ENCODE results near the gene TELO2. TPM values are rescaled to one million over a fixed set of nuclear protein-coding genes. Genes with fewer than 3 reads are reported as not detected.
"Not testable (repeated sequence)": the region's sequence is repeated elsewhere in the genome, so short reads cannot be mapped to it uniquely, and the experiment has no call there.

TELO2 gene
- total and polyA plus RNA-seq, 4 donors, result 12.9 to 19.3 (median 16.2) TPM

- DNase-seq (ENCODE audit: low spot score), result no peak
- H3K4me3 ChIP-seq (ENCODE audit: low read depth in 1 of 3, low read length in 3 of 3), result no peak overlapping the region
- H3K4me1 ChIP-seq (ENCODE audit: control insufficient read depth in 4 of 4, insufficient read depth in 4 of 4, low read length in 3 of 4), result peaks cover 2 to 16% (median 10%) of the 10 kb centered on the region in 4 donors
- no peak for TF ChIP-seq HNF4G (IDR thresholded peaks at IDR 0.05)
- no peak for TF ChIP-seq JUND (IDR thresholded peaks at IDR 0.05)
- no peak for TF ChIP-seq HNF4A (conservative IDR thresholded peaks at IDR 0.05)
- TF ChIP-seq TAF1 (conservative IDR thresholded peaks at IDR 0.05), result no peak
- no peak for TF ChIP-seq SP1 (IDR thresholded peaks at IDR 0.05)
- TF ChIP-seq RXRA (IDR thresholded peaks at IDR 0.05), result no peak
- TF ChIP-seq FOXA2 (IDR thresholded peaks at IDR 0.05), result no peak
- no peak for TF ChIP-seq MAX (IDR thresholded peaks at IDR 0.05)
- no peak for TF ChIP-seq CTCF (IDR thresholded peaks at IDR 0.05; ENCODE audit: low read depth, low read length, missing input control)
- TF ChIP-seq ZBTB33 (IDR thresholded peaks at IDR 0.05), result no peak
- no peak for TF ChIP-seq GABPA (IDR thresholded peaks at IDR 0.05 in 1 of 2, conservative IDR thresholded peaks at IDR 0.05 in 1 of 2)
- no peak for TF ChIP-seq EGR1 (IDR thresholded peaks at IDR 0.05; ENCODE audit: low read depth in 2 of 2)
- no peak for TF ChIP-seq REST (IDR thresholded peaks at IDR 0.05)
- no peak for TF ChIP-seq NR2F2 (IDR thresholded peaks at IDR 0.05)
- no peak for TF ChIP-seq ATF3 (IDR thresholded peaks at IDR 0.05)
- H3K9me3 ChIP-seq (ENCODE audit: control insufficient read depth in 4 of 4, low read length in 3 of 4), result no peaks in the 10 kb centered on the region
- no peaks in the 10 kb centered on the region for H3K27me3 ChIP-seq (ENCODE audit: control insufficient read depth in 4 of 4, insufficient read depth in 4 of 4, low read length in 3 of 4)
- WGBS, result 94% methylated on average over 22 of the region's 22 CpGs
- peaks cover 0 to 3% (median under 1%) of the 10 kb centered on the region in 4 donors for H3K36me3 ChIP-seq (ENCODE audit: control insufficient read depth in 4 of 4, insufficient read depth in 3 of 4, low read depth in 1 of 4, low read length in 3 of 4)
- no peak overlapping the region for H3K9ac ChIP-seq (ENCODE audit: low read depth in 1 of 2, low read length in 2 of 2)
- H3K27ac ChIP-seq (ENCODE audit: low read depth in 1 of 2, low read length in 2 of 2), result no peak overlapping the region
Observed at GRCh38 chr16:1468426-1468810, 24.7 kb upstream of the TELO2 start.

- WGBS, result 78% methylated on average over 5 of the region's 5 CpGs
Observed at GRCh38 chr16:1469141-1469540, 24.0 kb upstream of the TELO2 start.

More at GRCh38 chr16:1469141-1469540, 24.0 kb upstream of the TELO2 start:
- H3K27me3 ChIP-seq (ENCODE audit: control insufficient read depth in 4 of 4, insufficient read depth in 4 of 4, low read length in 3 of 4); H3K9ac ChIP-seq (ENCODE audit: low read depth in 1 of 2, low read length in 2 of 2); H3K36me3 ChIP-seq (ENCODE audit: control insufficient read depth in 4 of 4, insufficient read depth in 3 of 4, low read depth in 1 of 4, low read length in 3 of 4); H3K9me3 ChIP-seq (ENCODE audit: control insufficient read depth in 4 of 4, low read length in 3 of 4); H3K4me3 ChIP-seq (ENCODE audit: low read depth in 1 of 3, low read length in 3 of 3); DNase-seq (ENCODE audit: low spot score); H3K27ac ChIP-seq (ENCODE audit: low read depth in 1 of 2, low read length in 2 of 2): not testable (repeated sequence)
- H3K4me1 ChIP-seq (ENCODE audit: control insufficient read depth in 4 of 4, insufficient read depth in 4 of 4, low read length in 3 of 4), result peaks cover 6 to 23% (median 15%) of the 10 kb centered on the region in 4 donors
